GM21423 (cell line): Measurements from ENCODE around the gene MBD3L2.
"Not testable (repeated sequence)": the region's sequence is repeated elsewhere in the genome, so short reads cannot be mapped to it uniquely, and the experiment has no call there.

Experiments
- ATAC-seq: cut with Tn5 transposase; IDR thresholded peaks from one replicate; pipeline ENCODE4 v1.9.1; 2021; ENCODE audit warnings: mild to moderate bottlenecking, moderate library complexity; ENCODE audit not compliant: unreplicated experiment

MBD3L2 gene

DNA sequence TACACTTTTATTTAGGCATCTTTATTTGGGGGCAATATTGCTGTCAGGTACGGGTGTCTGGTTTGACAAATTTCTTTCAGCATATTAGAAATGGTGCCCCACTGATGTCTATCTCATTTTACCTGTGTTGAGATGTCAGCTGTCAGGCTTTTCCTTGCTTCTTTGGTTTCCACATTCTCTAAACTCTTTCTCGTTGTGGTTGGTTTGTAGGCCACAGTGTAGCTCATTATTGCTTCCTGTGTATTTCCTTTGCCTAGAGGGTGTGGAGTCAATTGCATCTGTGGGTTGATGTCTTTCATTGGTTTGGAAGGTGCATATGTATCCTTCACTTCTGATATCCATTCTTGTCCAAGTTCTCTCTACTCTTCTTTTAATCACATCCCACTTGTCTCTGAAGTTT is 10.9 kb downstream of the MBD3L2 start:
- ATAC-seq: not testable (repeated sequence)

DNA sequence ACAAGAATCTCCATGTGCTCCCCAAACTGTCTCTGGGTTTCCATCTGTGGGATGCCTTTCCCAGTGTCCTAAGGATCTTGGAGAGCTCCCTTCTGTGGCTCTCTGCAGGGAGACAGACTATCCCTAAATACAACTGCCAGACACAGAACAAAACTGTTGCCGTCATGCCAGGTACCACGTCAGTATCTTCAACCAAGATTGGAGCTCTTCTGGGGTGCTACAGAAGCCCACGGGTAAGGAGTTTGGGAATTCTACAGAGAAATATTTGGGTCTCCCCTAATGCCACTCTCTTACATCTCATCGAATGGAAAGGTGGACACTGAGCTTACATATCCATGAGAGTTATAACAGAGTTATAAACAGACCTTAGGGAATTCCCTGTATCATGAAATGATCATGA is 14.2 kb downstream of the MBD3L2 start:
- ATAC-seq: no peak

DNA sequence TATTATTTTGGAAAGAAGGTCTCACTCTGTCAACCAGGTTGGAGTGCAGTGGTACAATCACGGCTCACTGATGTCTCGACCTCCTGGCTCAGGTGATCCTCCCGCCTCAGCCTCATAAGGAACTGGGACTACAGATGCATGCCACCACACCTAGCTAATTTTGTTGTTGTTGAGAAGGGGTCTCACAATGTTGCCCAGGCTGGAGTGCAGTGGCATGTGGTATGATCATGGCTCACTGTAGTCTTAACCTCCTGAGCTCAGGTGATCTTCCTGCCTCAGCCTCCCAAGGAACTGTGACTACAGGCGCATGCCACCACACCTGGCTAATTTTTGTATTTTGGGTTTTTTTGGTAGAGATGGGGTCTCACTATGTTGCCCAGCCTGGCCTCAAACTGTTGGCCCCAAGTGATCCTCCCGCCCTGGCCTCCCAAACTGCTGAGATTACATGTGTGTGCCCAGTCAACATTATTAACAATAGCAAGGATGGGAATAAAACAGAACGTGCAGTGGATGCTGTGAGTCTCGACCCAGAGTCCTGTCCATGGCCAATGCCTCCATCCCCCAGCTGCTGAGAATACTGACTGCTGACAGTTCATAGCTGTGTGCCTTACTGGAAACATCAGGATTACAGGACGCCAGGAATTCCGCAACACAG is 14.8 kb downstream of the MBD3L2 start:
- ATAC-seq: no peak

DNA sequence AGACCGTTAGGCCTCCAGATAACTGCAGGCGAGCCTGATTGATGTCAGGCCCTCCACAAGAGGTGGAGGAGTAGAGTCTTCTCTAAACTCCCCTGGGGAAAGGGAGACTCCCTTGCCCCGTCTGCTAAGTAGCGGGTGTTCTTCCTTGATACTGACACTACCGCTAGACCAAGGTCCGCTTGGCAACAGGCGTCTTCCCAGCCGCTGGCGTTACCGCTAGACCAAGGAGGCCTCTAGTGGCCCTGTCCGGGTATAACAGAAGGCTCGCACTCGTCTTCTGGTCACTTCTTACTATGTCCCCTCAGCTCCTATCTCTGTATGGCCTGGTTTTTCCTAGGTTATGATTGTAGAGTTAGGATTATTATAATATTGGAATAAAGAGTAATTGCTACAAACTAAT is 18.0 kb downstream of the MBD3L2 start:
- not testable (repeated sequence) for ATAC-seq

DNA sequence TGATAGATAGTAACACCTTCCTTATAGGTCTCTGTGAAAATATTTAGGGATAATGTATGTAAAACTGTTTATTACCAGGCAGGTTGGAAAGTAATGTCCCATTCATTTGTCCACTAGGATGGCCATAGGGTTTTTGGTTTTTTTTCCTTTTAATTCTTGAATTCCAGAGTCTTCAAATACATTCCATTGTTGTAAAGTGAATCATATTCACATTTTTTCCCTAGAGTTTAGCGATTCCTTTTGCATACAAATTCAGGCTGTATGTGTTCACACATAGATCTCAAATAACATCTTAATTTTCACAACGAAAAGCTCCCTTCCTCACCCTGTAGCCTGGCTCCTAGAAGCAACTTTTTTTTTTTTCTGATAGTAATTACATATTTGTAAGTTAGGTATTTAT is 18.6 kb downstream of the MBD3L2 start:
- ATAC-seq: no peak

DNA sequence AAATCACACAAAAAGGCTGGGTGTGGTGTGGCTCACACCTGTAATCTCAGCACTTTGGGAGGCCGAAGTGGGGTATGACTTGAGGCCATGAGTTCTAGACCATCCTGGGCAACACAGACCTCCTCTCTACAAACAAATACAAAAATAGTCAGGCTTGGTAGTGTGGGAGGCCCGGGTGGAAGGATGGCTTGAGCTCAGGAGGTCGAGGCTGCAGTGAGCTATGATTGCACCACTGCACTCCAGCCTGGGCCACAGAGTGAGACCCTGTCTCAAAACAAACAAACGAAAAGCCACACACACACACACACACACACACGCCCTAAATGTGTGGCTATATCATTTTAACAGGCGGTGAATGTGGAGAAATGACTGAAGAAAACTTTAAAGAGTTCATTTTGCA is 19.5 kb downstream of the MBD3L2 start:
- no peak for ATAC-seq

DNA sequence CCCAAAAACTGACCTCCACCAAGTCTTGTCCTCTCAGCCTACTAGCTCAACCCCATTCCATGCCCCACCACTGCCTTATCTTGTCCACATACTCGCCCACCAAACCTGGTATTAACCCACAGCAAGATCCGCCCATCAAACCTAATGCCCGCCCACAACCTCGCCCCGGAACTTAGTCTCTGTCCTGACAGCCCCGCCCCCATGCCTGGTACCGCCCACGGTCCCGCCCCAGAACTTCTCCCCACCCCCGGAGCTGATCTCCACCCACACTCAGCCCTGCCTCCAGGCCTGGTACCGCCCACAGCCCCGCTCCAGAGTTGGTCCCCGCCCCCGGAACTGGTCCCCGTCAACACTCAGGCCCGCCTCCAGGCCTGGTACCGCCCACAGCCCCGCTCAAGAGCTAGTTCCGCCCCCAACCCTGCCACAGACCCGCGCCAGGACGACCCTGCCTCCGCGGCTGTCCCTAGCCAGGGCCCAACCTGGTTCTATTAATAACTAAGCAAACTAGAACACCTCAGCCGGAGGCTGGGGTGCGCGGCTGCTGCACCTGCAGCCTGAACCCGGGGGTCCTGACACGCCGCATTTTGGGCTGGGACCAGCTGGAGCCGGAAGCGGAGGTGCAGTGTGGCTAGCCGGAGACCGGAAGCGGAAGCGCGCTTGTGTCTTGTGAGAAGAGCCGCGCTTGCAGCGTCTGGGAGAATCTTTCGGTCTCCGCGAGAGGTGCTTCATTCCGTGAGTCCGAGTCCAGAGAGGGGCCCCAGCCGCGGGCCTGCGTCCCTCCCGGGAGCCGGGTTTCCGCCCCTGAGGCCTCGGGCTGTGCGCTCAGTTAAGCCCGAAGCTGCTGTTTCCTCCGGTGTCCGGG is 20.2 kb downstream of the MBD3L2 start, which contains the start of gene ZNF557:
TSS of gene ZNF557 (plus strand) at position 662 of the 862 bp plus-strand sequence. CDS start 5,372 bp downstream, outside the sequence.
- peak; percentile 92 for ATAC-seq

DNA sequence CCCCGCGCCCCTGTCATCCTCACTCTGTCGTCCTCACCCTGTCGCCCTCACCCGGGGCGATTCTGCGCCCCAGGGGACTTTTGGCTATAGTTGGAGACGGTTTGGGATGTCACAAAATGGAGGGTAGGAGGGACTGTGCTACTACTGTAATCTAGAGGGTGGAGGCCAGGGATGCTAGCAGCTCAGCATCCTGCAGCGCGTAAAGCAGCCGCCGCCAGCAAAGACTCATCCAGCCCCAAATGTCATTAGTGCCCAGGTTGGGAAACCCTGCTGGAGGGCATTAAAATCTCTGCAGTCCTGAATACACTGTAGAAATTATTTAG is 20.7 kb downstream of the MBD3L2 start:
- peak; percentile 14 for ATAC-seq

DNA sequence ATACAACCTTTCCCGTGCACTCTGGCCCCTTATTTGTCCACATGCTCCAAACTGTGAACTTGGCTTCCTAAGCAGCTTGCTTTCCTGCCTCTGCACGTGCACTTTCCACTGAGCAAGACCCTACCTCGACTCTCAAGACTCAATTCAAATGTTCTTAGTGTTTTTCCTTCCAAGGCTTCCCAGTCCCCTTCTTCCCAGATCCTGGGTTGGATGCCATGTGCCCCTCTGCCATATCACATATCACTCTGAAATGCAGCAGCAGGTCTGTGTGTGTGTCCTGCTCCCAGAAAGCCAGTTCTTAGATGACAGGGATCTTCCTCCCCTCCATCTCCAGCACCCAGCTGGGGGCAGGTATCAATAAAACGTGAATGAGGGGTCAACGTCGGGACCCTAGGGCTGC is 23.4 kb downstream of the MBD3L2 start:
- no peak for ATAC-seq

DNA sequence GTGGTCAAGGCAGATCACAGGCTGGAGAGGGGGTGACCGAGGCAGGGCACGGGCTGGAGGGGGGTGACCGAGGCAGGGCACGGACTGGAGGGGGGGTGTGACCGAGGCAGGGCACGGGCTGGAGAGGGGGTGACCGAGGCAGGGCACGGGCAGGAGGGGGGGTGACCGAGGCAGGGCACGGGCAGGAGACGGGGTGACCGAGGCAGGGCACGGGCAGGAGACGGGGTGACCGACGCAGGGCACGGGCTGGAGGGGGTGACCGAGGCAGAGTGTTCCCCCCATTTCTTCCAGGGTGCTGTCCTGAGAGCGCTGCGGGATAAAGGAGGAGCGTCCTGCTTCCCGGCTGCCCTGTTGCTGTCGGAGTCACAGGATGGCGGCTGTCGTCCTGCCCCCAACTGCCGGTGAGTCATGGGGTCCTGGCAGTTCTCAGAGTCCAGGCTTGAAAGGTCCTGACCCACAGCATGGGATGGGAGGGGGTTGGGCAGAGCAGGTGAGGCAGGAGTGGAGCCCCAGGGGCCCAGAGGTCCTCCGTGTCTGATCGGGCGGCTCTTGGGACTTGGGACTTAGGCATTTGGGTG is 25.7 kb downstream of the MBD3L2 start:
- no peak for ATAC-seq

DNA sequence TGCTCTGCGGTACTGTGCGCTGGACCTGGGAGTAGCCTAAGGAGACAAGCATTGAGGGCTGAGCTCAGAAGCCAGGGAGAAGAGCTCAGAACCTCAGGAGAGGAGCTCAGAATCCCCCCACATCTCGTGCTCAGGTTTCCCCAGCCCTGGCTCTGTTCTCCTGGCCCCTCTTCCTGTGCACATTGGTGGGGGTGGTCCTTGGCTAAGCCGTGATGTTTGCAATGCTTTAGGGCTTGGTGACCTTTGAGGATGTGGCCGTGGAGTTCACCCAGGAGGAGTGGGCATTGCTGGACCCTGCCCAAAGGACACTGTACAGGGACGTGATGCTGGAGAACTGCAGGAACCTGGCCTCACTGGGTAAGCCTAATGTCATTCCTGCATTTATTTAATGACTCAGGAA is 27.0 kb downstream of the MBD3L2 start:
- ATAC-seq: no peak

DNA sequence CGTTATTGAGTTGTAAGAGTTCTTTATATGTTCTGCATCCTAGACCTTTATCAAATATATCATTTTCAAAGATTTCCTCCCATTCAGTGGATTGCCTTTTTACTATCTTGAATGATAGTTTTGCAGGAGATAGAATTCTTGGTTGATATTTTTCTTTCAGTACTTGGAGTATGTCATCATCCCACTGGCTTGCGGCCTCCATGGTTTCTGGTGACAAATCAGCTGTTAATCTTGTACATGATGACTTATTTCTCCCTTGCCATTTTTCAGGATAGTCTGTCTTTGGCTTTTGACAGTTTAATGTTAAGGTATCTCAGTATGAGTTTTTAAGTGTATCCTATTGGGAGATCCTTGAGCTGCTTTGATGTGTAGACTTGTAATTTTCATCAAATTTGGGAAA is 28.9 kb downstream of the MBD3L2 start:
- no peak for ATAC-seq

DNA sequence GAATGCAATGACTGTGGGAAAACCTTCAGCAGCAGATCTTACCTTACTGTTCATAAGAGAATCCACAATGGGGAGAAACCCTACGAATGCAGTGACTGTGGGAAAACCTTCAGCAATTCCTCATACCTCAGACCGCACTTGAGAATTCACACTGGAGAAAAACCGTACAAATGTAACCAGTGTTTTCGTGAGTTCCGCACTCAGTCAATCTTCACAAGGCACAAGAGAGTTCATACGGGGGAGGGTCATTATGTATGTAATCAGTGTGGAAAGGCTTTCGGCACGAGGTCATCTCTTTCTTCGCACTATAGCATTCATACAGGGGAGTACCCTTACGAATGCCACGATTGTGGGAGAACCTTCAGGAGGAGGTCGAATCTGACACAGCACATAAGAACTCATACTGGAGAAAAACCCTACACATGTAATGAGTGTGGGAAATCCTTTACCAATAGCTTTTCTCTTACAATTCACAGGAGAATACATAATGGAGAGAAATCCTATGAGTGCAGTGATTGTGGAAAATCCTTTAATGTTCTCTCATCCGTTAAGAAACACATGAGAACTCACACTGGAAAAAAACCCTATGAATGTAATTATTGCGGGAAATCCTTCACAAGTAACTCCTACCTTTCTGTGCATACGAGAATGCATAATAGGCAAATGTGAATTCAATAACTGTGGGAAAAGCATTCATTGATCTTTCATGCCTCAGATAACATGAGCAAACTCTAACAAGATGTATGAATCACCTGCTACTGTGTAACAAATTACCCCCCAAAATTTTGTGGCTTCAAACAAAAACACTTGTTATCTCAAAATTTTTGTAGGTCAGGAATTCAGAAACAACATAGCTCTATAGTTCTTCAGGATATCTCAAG is 34.2 kb downstream of the MBD3L2 start:
- no peak for ATAC-seq

DNA sequence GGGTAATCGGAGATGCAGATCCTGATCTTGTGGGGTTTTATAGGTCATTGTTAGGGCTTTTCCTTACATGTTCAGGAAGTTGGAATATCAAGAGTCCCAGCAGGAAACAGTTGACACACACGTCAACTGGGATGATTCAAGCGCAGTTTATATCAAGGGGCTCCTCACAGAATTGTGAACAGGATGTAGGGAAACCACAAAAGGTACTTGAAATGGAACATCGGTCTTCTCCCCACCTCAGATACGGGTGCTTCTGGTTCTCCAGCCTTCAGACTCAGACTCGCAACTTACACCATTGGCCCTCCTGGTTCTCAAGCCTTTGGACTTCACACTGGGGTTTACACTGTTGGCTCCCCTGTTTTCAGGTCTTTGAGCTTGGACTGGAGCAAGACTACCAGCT is 39.9 kb downstream of the MBD3L2 start:
- ATAC-seq: no peak

DNA sequence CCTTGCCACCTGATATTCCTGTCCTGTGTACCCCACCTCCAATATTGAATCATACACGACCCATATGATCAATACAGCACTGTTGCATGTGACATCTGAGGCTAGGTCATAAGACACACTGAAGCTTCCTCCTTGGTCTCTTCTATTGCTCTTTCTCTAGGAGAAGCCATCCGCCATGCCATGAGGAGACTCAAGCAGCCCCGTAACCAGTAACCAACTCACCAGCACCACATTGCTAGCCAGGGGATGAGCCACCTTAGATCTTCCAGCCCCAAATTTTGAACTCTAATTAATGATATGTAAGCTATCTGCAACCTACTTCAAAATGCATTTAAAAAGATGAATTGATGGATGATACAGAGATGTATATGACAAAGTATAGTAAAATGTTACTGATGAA is 49.0 kb downstream of the MBD3L2 start:
- no peak for ATAC-seq

DNA sequence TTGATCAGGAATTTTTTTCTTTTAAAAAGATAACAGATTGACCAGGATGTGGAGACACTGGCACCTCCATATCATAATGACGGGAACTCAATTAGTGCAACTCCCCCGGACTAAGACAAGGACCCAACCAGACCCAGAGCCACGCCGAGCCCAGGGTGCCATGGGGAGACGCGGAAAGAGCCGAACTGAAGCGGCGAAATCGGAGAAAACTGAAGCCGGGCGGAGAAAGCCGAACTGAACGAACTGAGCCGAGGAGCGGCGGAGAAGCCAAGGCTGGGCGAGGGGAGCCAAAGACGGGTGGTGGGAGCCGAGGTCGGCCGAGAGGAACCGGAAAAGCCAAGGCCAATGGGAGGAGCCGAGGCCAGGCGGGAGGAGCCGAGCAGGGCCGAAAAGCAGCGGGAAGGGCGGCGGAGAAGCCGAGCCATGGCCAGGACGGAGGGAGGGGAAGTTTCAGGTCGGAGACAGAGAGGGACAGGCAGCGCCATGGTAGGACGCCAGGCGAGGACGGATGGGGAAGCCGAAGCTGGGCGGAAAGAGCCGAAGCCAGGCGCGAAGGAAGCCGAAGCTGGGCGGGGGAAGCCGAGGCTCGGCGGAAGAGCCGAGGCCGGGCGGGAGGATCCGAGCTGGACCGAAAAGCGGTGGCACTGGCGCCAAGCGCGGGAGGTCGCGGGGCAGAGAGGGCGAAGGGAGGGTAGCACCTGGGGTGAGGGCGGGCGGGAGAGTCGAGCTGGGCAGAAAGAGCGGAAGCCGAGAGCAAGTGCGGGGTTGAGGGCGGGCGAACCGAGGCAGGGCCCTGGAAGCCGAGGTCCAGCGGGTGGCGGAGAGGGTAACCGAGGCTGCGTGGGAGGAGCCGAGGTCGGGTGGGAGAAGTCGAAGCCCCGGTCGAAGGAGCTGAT is 49.8 kb downstream of the MBD3L2 start:
- peak; percentile 77 for ATAC-seq

DNA sequence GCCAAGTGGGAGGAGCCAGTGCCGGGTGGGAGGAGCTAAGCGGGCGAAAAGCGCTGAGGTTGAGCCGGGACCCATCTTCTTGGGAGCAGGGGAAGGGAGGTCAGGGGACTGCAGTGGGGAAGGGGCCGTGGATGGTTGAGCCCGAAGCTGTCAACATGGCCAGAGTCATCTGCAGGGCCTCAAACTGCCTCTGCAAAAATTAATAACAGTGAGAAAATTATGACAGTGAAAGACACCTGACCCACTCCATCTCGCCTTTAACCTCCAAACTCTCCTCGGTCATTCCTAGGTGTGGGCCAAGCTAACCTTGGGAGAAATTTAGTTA is 50.4 kb downstream of the MBD3L2 start:
- ATAC-seq: no peak
